Measurements from ENCODE around the gene RARRES1. TPM values are rescaled to one million over a fixed set of nuclear protein-coding genes. Genes with fewer than 3 reads are reported as not detected.

The RARRES1 gene
- total RNA-seq, 2 donors from 2014 or later, result 67.9 to 138 TPM

GRCh38 chr3:158710601-158711000 lies 21.7 kb downstream of the RARRES1 start:
- no peaks in the 10 kb centered on the region for H3K27me3 ChIP-seq (replicated peaks; ENCODE audit: insufficient read depth)
- 85% methylated on average over 4 of the region's 4 CpGs for WGBS
- H3K9me3 ChIP-seq, result no peaks in the 10 kb centered on the region
- H3K36me3 ChIP-seq, result no peaks in the 10 kb centered on the region
- intact Hi-C loops (cut with DNase I), result no loop called here
- DNase-seq (ENCODE audit: low spot score), result no peak
- no peak overlapping the region for H3K4me3 ChIP-seq
- no peaks in the 10 kb centered on the region for H3K4me1 ChIP-seq (replicated peaks)
- no peak overlapping the region for H3K27ac ChIP-seq
- TF ChIP-seq POLR2AphosphoS5 (IDR thresholded peaks at IDR 0.05) (no peak), CTCF (IDR thresholded peaks at IDR 0.05) (no peak), POLR2A (IDR thresholded peaks at IDR 0.05) (no peak)

- Histone ChIP-seq H3K36me3 (no peaks in the 10 kb centered on the region), H3K9me3 (no peaks in the 10 kb centered on the region), H3K4me3 (no peak overlapping the region), H3K4me1 (replicated peaks) (no peaks in the 10 kb centered on the region), H3K27ac (no peak overlapping the region), H3K27me3 (replicated peaks; ENCODE audit: insufficient read depth) (no peaks in the 10 kb centered on the region)
- DNase-seq (ENCODE audit: low spot score), result no peak
- TF ChIP-seq CTCF (IDR thresholded peaks at IDR 0.05), result no peak
- no peak for TF ChIP-seq POLR2A (IDR thresholded peaks at IDR 0.05)
- no peak for TF ChIP-seq POLR2AphosphoS5 (IDR thresholded peaks at IDR 0.05)
- 78% methylated on average over 4 of the region's 4 CpGs for WGBS
- intact Hi-C loops (cut with DNase I), result no loop called here
Measured at GRCh38 chr3:158709666-158710083, 22.6 kb downstream of the RARRES1 start.

GRCh38 chr3:158703566-158703965 lies 28.7 kb downstream of the RARRES1 start:
- Histone ChIP-seq H3K27ac (no peak overlapping the region), H3K9me3 (no peaks in the 10 kb centered on the region), H3K4me1 (replicated peaks) (no peaks in the 10 kb centered on the region), H3K27me3 (replicated peaks; ENCODE audit: insufficient read depth) (no peaks in the 10 kb centered on the region), H3K36me3 (no peaks in the 10 kb centered on the region), H3K4me3 (no peak overlapping the region)
- no peak for TF ChIP-seq POLR2AphosphoS5 (IDR thresholded peaks at IDR 0.05)
- no peak for TF ChIP-seq CTCF (IDR thresholded peaks at IDR 0.05)
- no peak for TF ChIP-seq POLR2A (IDR thresholded peaks at IDR 0.05)
- intact Hi-C loops (cut with DNase I), result no loop called here
- DNase-seq (ENCODE audit: low spot score), result no peak
- WGBS, result 94% methylated on average over 1 of the region's 1 CpG

GRCh38 chr3:158702815-158703481 lies 29.3 kb downstream of the RARRES1 start:
- no peak for DNase-seq (ENCODE audit: low spot score)
- Histone ChIP-seq H3K4me1 (replicated peaks) (no peaks in the 10 kb centered on the region), H3K9me3 (no peaks in the 10 kb centered on the region), H3K36me3 (no peaks in the 10 kb centered on the region), H3K27me3 (replicated peaks; ENCODE audit: insufficient read depth) (no peaks in the 10 kb centered on the region), H3K27ac (no peak overlapping the region), H3K4me3 (no peak overlapping the region)
- no peak for TF ChIP-seq POLR2A (IDR thresholded peaks at IDR 0.05)
- TF ChIP-seq POLR2AphosphoS5 (IDR thresholded peaks at IDR 0.05), result no peak
- TF ChIP-seq CTCF (IDR thresholded peaks at IDR 0.05), result no peak
- intact Hi-C loops (cut with DNase I), result no loop called here
- 77% methylated on average over 4 of the region's 4 CpGs for WGBS

GRCh38 chr3:158701420-158702065 lies 30.7 kb downstream of the RARRES1 start:
- intact Hi-C loops (cut with DNase I), result no loop called here
- DNase-seq (ENCODE audit: low spot score), result no peak
- 58% methylated on average over 4 of the region's 4 CpGs for WGBS

More at GRCh38 chr3:158701420-158702065, 30.7 kb downstream of the RARRES1 start:
- Histone ChIP-seq H3K4me3 (no peak overlapping the region), H3K4me1 (replicated peaks) (no peaks in the 10 kb centered on the region), H3K27me3 (replicated peaks; ENCODE audit: insufficient read depth) (no peaks in the 10 kb centered on the region), H3K36me3 (no peaks in the 10 kb centered on the region), H3K27ac (no peak overlapping the region), H3K9me3 (no peaks in the 10 kb centered on the region)
- TF ChIP-seq POLR2AphosphoS5 (IDR thresholded peaks at IDR 0.05) (no peak), CTCF (IDR thresholded peaks at IDR 0.05) (no peak), POLR2A (IDR thresholded peaks at IDR 0.05) (no peak)

Data from prostate gland (tissue), 2 donors.